Type B pancreatic cell (in vitro differentiated cells): Measurements from ENCODE around the gene DMXL2. TPM values are rescaled to one million over a fixed set of nuclear protein-coding genes. Genes with fewer than 3 reads are reported as not detected.

Experiments used
- DNase-seq: peaks from one replicate; pipeline ENCODE4 v3.0.0; 2021; ENCODE audit warnings: mixed read lengths; ENCODE audit not compliant: unreplicated experiment; ENCODE audit errors: extremely low spot score
- H3K27ac Mint-ChIP-seq: 2 replicates; pipeline ENCODE4 v1.8.0; 2021; ENCODE audit warnings: mild to moderate bottlenecking, mixed read lengths
- H3K27me3 Mint-ChIP-seq: 2 replicates; pipeline ENCODE4 v1.8.0; 2021; ENCODE audit warnings: mixed read lengths
- H3K36me3 Mint-ChIP-seq: 2 replicates; pipeline ENCODE4 v1.8.0; 2021; ENCODE audit warnings: mixed read lengths
- H3K4me1 Mint-ChIP-seq: one replicate; pipeline ENCODE4 v1.8.0; 2021; ENCODE audit warnings: mixed read lengths; ENCODE audit not compliant: unreplicated experiment
- H3K4me3 Mint-ChIP-seq: 2 replicates; pipeline ENCODE4 v1.8.0; 2021; ENCODE audit warnings: mild to moderate bottlenecking, mixed read lengths
- H3K9me3 Mint-ChIP-seq: 2 replicates; pipeline ENCODE4 v1.8.0; 2021; ENCODE audit warnings: mixed read lengths
- total RNA-seq: library from RNA; stranded (reverse); gene quantifications from 2 replicates; pipeline ENCODE4 v1.2.1, GENCODE V29; 2021; ENCODE audit warnings: low replicate concordance
- TF ChIP-seq, protein P1 (sequence below): fragments of 200-600 bp; sonication (generic); conservative IDR thresholded peaks from 2 replicates; pipeline ENCODE4 v1.5.0; 2021; ENCODE audit warnings: antibody characterized with exemption, mild to moderate bottlenecking

The DMXL2 gene
- total RNA-seq, 1 donor from 2014 or later, result 34.3 TPM

- H3K27me3 Mint-ChIP-seq, result peaks cover 30% of the 10 kb centered on the region
- H3K27ac Mint-ChIP-seq, result no peak overlapping the region
- no peak overlapping the region for H3K4me3 Mint-ChIP-seq
- H3K9me3 Mint-ChIP-seq, result no peaks in the 10 kb centered on the region
- DNase-seq, result no peak
- TF ChIP-seq, protein P1, sequence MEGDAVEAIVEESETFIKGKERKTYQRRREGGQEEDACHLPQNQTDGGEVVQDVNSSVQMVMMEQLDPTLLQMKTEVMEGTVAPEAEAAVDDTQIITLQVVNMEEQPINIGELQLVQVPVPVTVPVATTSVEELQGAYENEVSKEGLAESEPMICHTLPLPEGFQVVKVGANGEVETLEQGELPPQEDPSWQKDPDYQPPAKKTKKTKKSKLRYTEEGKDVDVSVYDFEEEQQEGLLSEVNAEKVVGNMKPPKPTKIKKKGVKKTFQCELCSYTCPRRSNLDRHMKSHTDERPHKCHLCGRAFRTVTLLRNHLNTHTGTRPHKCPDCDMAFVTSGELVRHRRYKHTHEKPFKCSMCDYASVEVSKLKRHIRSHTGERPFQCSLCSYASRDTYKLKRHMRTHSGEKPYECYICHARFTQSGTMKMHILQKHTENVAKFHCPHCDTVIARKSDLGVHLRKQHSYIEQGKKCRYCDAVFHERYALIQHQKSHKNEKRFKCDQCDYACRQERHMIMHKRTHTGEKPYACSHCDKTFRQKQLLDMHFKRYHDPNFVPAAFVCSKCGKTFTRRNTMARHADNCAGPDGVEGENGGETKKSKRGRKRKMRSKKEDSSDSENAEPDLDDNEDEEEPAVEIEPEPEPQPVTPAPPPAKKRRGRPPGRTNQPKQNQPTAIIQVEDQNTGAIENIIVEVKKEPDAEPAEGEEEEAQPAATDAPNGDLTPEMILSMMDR, result no peak
- peaks cover 7% of the 10 kb centered on the region for H3K4me1 Mint-ChIP-seq
- no peaks in the 10 kb centered on the region for H3K36me3 Mint-ChIP-seq
Observed at GRCh38 chr15:51403946-51404695, 218.4 kb downstream of the DMXL2 start.

GRCh38 chr15:51403072-51403878 lies 219.3 kb downstream of the DMXL2 start:
- H3K4me3 Mint-ChIP-seq, result no peak overlapping the region
- no peak for DNase-seq
- TF ChIP-seq, protein P1, result peak; percentile 78
- no peaks in the 10 kb centered on the region for H3K36me3 Mint-ChIP-seq
- peaks cover 30% of the 10 kb centered on the region for H3K27me3 Mint-ChIP-seq
- H3K27ac Mint-ChIP-seq, result no peak overlapping the region
- H3K4me1 Mint-ChIP-seq, result peaks cover 7% of the 10 kb centered on the region
- no peaks in the 10 kb centered on the region for H3K9me3 Mint-ChIP-seq

DNA sequence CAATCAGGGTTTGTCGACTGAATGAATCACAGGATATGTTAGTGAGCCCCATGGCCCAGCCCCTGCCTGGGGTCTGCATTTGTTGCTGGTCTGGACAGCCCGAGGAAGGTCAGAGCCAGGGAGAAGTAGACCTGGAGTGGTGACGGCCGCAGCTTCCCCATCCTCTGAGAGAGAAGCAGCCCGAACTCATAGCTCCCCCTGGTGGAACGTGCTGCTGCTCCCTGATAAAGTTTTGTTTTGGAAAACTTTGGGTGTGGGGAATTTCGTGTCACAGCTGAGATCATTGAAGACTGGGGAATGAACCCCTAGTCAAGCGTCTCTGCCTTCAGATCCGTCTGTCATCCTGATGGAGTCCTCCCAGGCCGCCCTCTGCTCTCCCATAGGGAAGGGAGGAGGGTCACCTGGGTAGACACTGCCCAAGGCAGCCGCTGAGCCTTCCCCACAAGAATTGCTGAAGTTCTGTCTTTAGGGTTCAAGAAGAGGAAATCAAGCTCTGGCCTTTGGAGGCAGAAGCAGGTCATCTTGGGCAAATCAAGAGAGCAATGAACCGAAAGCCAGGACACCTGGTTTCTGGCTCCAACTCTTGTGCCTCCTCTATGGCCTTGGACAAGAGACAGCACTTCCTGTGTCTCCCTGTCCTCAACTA lies 220.6 kb downstream of the DMXL2 start:
- DNase-seq, result no peak
- H3K27me3 Mint-ChIP-seq, result peaks cover 34% of the 10 kb centered on the region
- H3K36me3 Mint-ChIP-seq, result no peaks in the 10 kb centered on the region
- TF ChIP-seq, protein P1, result peak; percentile 73
- H3K4me3 Mint-ChIP-seq, result no peak overlapping the region
- H3K27ac Mint-ChIP-seq, result no peak overlapping the region
- peaks cover 7% of the 10 kb centered on the region for H3K4me1 Mint-ChIP-seq
- H3K9me3 Mint-ChIP-seq, result no peaks in the 10 kb centered on the region

DNA sequence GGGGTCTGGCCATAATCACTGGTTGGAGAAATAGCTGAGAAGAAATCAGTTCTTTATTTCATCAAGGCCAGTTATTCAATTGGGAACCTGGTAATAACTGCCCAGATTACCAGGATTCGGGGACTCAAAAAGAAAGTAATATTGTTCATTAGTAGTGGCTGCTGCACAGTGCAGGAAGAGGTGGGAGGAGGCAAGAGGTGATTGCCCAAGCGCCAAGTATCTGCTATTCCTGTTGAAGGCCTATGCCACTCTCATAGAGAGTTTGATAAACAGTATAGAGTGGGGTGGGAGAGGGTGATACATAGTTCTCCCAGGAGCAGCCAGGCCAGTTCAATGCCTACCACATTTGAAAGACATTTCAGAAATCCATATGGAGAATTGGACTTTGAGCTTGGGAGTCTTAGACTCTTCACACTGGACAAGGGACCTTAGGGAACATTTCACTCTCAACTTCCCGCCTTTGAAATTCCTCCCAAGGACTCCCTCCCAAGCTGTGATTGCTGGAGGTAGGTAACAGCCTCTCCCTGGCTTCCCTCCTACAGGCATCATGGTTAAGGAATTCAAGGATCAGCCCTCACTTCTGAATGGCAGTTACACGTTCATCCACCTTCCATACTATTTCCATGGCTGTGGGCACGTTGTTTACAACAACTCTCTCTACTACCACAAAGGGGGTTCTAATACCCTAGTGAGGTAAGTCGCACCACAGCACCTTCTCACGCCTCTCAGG lies 221.4 kb downstream of the DMXL2 start:
- Mint-ChIP-seq H3K27me3 (peaks cover 35% of the 10 kb centered on the region), H3K4me1 (peaks cover 7% of the 10 kb centered on the region)

More for the DNA sequence above, 221.4 kb downstream of the DMXL2 start:
- no peaks in the 10 kb centered on the region for H3K9me3 Mint-ChIP-seq
- TF ChIP-seq, protein P1, result no peak
- H3K27ac Mint-ChIP-seq, result no peak overlapping the region
- H3K4me3 Mint-ChIP-seq, result no peak overlapping the region
- no peak for DNase-seq
- H3K36me3 Mint-ChIP-seq, result no peaks in the 10 kb centered on the region
